Measurements from ENCODE around the gene LRRC61.

The LRRC61 gene

GRCh38 chr7:150330211-150330885 lies 7.2 kb downstream of the LRRC61 start:
- no peak for DNase-seq (ENCODE audit: low read depth in 2 of 2)

- no peak for DNase-seq (ENCODE audit: low read depth in 2 of 2)
These were observed 9.9 kb downstream of the LRRC61 start for GRCh38 chr7:150332852-150333635.

- no peak for DNase-seq (ENCODE audit: low read depth in 2 of 2)
These were observed 10.5 kb downstream of the LRRC61 start for GRCh38 chr7:150333659-150334058.

DNA sequence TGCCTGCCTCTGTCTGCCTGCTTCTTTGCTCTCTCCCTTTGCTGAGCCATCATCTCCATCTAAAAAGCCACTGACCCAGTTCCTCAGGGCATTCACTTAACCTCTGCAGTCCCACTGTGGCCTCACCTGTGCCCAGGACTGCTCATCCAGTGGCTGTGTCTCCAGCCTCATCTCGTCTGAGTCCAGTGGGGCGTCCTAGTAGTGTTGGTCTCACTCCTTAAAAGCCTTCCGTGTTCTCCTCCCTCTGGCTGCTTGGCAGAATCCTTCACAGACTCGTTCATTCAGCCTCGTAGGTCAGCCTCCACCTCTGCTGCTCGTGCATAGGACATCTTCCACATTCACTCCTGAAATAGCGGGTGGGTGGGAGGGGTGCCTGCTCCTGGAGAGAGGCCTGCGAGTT lies 11.0 kb downstream of the LRRC61 start:
- no peak for DNase-seq (ENCODE audit: low read depth in 2 of 2)

GRCh38 chr7:150335108-150335773 lies 12.1 kb downstream of the LRRC61 start:
- DNase-seq (ENCODE audit: low read depth in 2 of 2), result no peak

GRCh38 chr7:150335774-150336112 lies 12.6 kb downstream of the LRRC61 start:
- no peak for DNase-seq (ENCODE audit: low read depth in 2 of 2)

GRCh38 chr7:150336746-150337145 lies 13.6 kb downstream of the LRRC61 start:
- DNase-seq (ENCODE audit: low read depth in 2 of 2), result no peak

DNA sequence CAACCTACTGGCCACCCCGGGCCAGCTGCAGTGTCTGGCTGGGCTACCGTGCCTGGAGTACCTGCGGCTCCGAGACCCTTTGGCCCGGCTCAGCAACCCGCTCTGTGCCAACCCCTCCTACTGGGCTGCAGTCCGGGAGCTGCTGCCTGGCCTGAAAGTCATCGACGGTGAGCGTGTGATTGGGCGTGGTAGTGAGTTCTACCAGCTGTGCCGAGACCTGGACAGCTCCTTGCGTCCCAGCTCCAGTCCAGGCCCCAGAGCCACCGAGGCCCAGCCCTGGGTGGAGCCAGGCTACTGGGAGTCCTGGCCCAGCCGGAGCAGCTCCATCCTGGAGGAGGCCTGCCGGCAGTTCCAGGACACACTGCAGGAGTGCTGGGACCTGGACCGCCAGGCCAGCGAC lies 14.0 kb downstream of the LRRC61 start:
- no peak for DNase-seq (ENCODE audit: low read depth in 2 of 2)

DNA sequence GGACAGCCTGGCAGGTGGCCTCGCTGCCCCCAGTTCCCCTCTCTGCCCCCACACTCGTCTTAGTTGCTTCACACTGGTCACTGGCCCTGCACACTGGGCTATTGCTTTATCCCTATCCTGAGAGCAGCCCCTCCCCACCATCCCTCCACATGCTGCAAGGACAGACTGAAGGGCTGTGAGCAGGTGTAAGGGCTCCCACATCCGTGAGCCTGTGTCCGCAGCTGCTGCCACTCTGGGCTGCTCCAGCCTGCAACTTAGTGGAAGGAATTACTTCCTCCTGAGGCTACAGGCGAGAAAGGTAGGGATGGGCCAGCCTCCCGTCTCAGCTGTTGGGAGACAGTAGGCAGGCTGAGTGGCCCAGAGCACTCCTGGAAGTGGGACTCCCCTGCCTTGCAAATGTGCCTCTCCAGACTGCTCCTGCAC lies 14.5 kb downstream of the LRRC61 start:
- no peak for DNase-seq (ENCODE audit: low read depth in 2 of 2)

GRCh38 chr7:150338166-150338829 lies 15.1 kb downstream of the LRRC61 start:
- no peak for DNase-seq (ENCODE audit: low read depth in 2 of 2)

GRCh38 chr7:150339409-150339809 lies 16.3 kb downstream of the LRRC61 start:
- no peak for DNase-seq (ENCODE audit: low read depth in 2 of 2)

- no peak for DNase-seq (ENCODE audit: low read depth in 2 of 2)
These were observed 17.0 kb downstream of the LRRC61 start for GRCh38 chr7:150340024-150340749.

GRCh38 chr7:150340875-150341262 lies 17.7 kb downstream of the LRRC61 start:
- DNase-seq (ENCODE audit: low read depth in 2 of 2), result no peak

DNA sequence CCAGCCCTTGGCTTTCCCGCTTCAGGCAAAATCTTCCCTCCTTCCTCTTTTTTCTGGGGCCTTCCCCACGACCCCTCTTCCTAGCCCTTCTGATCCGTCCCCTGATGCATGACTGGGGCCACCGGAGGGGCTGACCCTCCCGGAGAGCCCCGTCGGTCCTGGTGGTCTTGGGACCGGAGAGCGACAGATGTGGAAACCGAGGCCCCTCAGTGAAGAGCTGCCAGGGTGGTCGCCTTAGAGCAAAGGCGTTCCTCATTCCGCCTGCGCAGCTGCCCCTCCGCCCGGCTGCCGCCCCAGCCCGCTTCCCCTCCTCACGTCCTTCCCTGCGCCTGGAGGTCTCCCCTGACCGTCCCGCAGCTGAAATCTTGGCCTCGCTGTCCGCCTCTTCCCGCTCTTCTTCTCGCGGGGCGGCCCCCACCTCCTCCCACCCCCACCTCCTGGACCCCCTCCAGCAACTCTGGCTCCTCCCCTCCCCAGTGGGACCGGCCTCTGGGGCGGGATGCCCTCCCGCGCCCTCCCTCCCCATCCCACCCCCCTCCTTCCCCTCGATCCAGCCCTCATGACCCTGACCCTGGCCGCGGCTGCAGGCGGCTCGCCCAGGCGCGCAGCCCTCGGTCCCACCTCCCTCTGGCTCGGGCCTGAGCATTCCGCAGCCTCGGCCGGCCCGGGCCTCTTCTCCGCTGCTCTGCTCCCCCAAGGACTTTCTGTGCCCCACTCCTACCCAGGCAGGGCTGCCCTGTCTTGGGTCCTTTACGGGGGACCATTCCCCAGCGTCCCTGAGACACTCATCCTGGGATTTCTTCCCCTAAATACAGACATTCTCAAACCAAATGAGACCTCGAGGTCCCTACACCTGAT lies 18.3 kb downstream of the LRRC61 start, which contains the start of gene RARRES2:
RARRES2 (minus strand) TSS at position 367 of the 858 bp plus-strand sequence. CDS start 1,020 bp downstream, outside the sequence.
- DNase-seq (ENCODE audit: low read depth in 2 of 2), result no peak

- no peak for DNase-seq (ENCODE audit: low read depth in 2 of 2)
These were observed 18.9 kb downstream of the LRRC61 start for GRCh38 chr7:150342121-150342408.

- no peak for DNase-seq (ENCODE audit: low read depth in 2 of 2)
These were observed 20.1 kb downstream of the LRRC61 start for GRCh38 chr7:150343225-150343624.

DNA sequence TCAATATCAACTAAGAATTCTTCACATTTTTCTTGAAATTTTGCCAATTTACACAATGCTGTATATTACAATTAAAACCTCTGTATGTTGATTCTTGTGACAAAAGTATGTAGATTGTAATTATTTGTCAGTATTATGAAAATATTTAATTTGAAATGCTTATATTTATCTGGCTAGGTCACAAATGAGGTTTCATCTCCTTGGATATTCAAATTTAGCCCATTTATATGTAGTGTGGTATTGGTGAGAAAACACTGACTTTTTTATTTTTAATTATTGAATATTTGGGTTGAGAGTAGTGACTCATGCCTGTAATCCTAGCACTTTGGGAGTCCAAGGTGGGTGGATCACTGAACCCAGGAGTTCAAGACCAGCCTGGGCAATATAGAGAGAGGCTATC lies 21.1 kb downstream of the LRRC61 start:
- DNase-seq (ENCODE audit: low read depth in 2 of 2), result no peak

- DNase-seq (ENCODE audit: low read depth in 2 of 2), result no peak
These were observed 21.9 kb downstream of the LRRC61 start for GRCh38 chr7:150345012-150345411.

DNA sequence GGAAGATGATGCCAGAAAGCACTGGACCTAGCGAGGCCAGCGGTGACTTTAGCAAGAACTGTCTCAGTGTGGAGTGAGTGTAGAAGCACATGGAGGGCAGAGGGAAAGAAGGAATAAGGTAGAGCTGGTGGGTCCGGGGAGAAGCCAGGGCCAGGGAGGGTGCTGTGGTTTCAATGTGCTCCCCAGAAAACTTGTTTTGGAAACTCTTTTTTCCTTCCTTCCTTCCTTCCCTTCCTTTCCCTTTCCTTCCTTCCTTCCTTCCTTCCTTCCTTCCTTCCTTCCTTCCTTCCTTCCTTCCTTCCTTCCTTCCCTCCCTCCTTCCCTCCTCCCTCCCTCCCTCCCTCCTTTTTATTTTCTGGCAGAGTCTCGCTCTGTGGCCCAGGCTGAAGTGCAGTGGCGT lies 23.8 kb downstream of the LRRC61 start:
- DNase-seq (ENCODE audit: low read depth in 2 of 2), result no peak

DNA sequence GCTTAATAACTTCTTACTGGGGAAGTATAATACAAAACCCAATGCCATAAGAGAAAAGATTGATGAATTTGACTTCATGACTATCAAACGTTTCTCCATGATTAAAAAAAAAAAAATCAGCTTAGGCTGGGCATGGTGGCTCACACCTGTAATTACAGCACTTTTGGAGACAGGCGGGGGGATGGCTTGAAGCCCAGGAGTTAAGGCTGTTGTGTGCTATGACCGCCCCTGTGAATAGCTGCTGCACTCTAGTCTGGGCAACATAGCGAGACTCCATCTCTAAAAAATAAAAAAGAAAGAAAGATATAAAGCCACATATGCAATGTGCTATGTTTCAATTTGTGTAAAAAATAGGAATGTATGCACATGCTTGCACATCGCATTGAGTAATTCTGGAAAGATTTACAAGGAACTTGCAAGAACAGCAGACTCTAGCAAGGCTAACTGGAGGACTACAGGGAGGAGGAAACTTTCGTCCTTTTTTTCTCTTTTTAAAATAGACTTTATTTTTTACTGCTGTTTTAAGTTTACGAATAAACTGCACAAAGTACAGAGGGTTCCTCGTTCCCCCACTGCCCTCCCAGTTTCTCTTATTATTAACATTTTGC lies 28.5 kb downstream of the LRRC61 start:
- no peak for DNase-seq (ENCODE audit: low read depth in 2 of 2)

Data from activated CD8-positive, alpha-beta memory T cell treated with anti-CD3 and anti-CD28 coated beads for 4 hours (primary cell).